GM23338 (cell line): ENCODE measurements around the gene ITLN1. TPM values are rescaled to one million over a fixed set of nuclear protein-coding genes. Genes with fewer than 3 reads are reported as not detected.

Source experiments
- ATAC-seq: fragments of 200-7000 bp; cut with Tn5 transposase; 3 replicates; pipeline ENCODE4 v1.9.1; 2020
- DNase-seq: peaks from one replicate; pipeline ENCODE4 v3.0.0-alpha.2; 2015; ENCODE audit warnings: low spot score
- H2AFZ ChIP-seq: fragments of 200-600 bp; sonication (generic); 2 replicates; pipeline ENCODE4 v1.8.0; 2016; ENCODE audit warnings: antibody characterized with exemption, mild to moderate bottlenecking, moderate library complexity
- H3F3A ChIP-seq: fragments of 200-600 bp; sonication (generic); replicated peaks from 2 replicates; pipeline ENCODE4 v1.8.0; 2017; ENCODE audit warnings: antibody characterized with exemption, mixed run types, low read depth
- H3K27ac ChIP-seq: fragments of 200-600 bp; sonication (generic); 2 replicates; pipeline ENCODE4 v1.6.1; 2016; ENCODE audit warnings: low read depth
- H3K27me3 ChIP-seq: fragments of 200-600 bp; sonication (generic); 2 replicates; pipeline ENCODE4 v1.8.0; 2016; ENCODE audit warnings: mild to moderate bottlenecking, mixed run types, moderate library complexity; ENCODE audit not compliant: insufficient read depth
- H3K36me3 ChIP-seq: fragments of 200-600 bp; sonication (generic); 2 replicates; pipeline ENCODE4 v1.8.0; 2016; ENCODE audit warnings: mild to moderate bottlenecking; ENCODE audit not compliant: insufficient read depth
- H3K4me1 ChIP-seq: fragments of 200-600 bp; sonication (generic); 2 replicates; pipeline ENCODE4 v1.8.0; 2016; ENCODE audit warnings: mild to moderate bottlenecking, moderate library complexity; ENCODE audit not compliant: insufficient read depth
- H3K4me2 ChIP-seq: fragments of 200-600 bp; sonication (generic); 2 replicates; pipeline ENCODE4 v1.7.1; 2017; ENCODE audit warnings: mixed run types
- H3K4me3 ChIP-seq: fragments of 200-600 bp; sonication (generic); 2 replicates; pipeline ENCODE4 v1.6.1; 2016; ENCODE audit warnings: mixed run types
- H3K79me2 ChIP-seq: fragments of 200-600 bp; sonication (generic); replicated peaks from 2 replicates; pipeline ENCODE4 v1.8.0; 2017; ENCODE audit warnings: mild to moderate bottlenecking; ENCODE audit not compliant: insufficient read depth
- H3K9me2 ChIP-seq: fragments of 200-600 bp; sonication (generic); 2 replicates; pipeline ENCODE4 v1.8.0; 2017; ENCODE audit not compliant: insufficient read depth
- H4K20me1 ChIP-seq: fragments of 200-600 bp; sonication (generic); replicated peaks from 2 replicates; pipeline ENCODE4 v1.8.0; 2017; ENCODE audit warnings: mild to moderate bottlenecking; ENCODE audit not compliant: insufficient read depth
- H3K27ac Mint-ChIP-seq: 2 replicates; pipeline ENCODE4 v1.8.0; 2020; ENCODE audit warnings: inconsistent platforms, mild to moderate bottlenecking, moderate library complexity, mixed read lengths
- H3K27me3 Mint-ChIP-seq: 3 replicates; pipeline ENCODE4 v1.8.0; 2022; ENCODE audit warnings: low read depth, mild to moderate bottlenecking, moderate library complexity, mixed read lengths, inconsistent platforms; ENCODE audit not compliant: insufficient read depth, poor library complexity
- H3K36me3 Mint-ChIP-seq: 3 replicates; pipeline ENCODE4 v1.8.0; 2021; ENCODE audit warnings: low read depth, mild to moderate bottlenecking, inconsistent platforms, moderate library complexity, mixed read lengths
- H3K4me1 Mint-ChIP-seq: 3 replicates; pipeline ENCODE4 v1.8.0; 2020; ENCODE audit warnings: mild to moderate bottlenecking, inconsistent platforms, mixed read lengths
- H3K4me3 Mint-ChIP-seq: 3 replicates; pipeline ENCODE4 v1.8.0; 2021; ENCODE audit warnings: moderate library complexity, mild to moderate bottlenecking, inconsistent platforms, mixed read lengths
- H3K9me3 Mint-ChIP-seq: 3 replicates; pipeline ENCODE4 v1.8.0; 2020; ENCODE audit warnings: moderate library complexity, mild to moderate bottlenecking, inconsistent platforms, mixed read lengths
- CREB1 ChIP-seq: fragments of 250-450 bp; sonication (Bioruptor Pico); IDR thresholded peaks from 2 replicates; pipeline ENCODE4 v1.5.0; 2020; ENCODE audit warnings: low read depth, mild to moderate bottlenecking, moderate library complexity
- CTCF ChIP-seq, 2 experiments: fragments of 200-600 bp in 1 of 2; sonication (generic) in 1 of 2; conservative IDR thresholded peaks; 2 replicates each; pipeline versions ENCODE4 v1.5.1 to v1.6.1; 2016 to 2017; ENCODE audit warnings: antibody characterized with exemption in 2 of 2, low read depth in 2 of 2, mild to moderate bottlenecking in 2 of 2, moderate library complexity in 1 of 2
- ETS1 ChIP-seq: IDR thresholded peaks from 2 replicates; pipeline ENCODE4 v1.6.1; 2016; ENCODE audit warnings: antibody characterized with exemption
- EZH2 ChIP-seq: fragments of 200-600 bp; sonication (generic); IDR thresholded peaks from one replicate; pipeline ENCODE4 v1.8.0; 2017; ENCODE audit warnings: antibody characterized with exemption, mild to moderate bottlenecking, low read depth; ENCODE audit not compliant: unreplicated experiment
- EZH2phosphoT487 ChIP-seq: fragments of 200-600 bp; sonication (generic); IDR thresholded peaks from one replicate; pipeline ENCODE4 v1.8.1; 2018; ENCODE audit warnings: antibody characterized with exemption; ENCODE audit not compliant: unreplicated experiment
- JUNB ChIP-seq: IDR thresholded peaks from one replicate; pipeline ENCODE4 v1.6.1; 2016; ENCODE audit warnings: antibody characterized with exemption; ENCODE audit not compliant: unreplicated experiment
- NANOG ChIP-seq: IDR thresholded peaks from 2 replicates; pipeline ENCODE4 v1.6.1; 2016; ENCODE audit warnings: antibody characterized with exemption, borderline replicate concordance
- POLR2AphosphoS5 ChIP-seq: IDR thresholded peaks from 2 replicates; pipeline ENCODE4 v1.6.1; 2016; ENCODE audit warnings: antibody characterized with exemption, low read depth
- REST ChIP-seq: IDR thresholded peaks from one replicate; pipeline ENCODE4 v1.6.1; 2018; ENCODE audit warnings: antibody characterized with exemption; ENCODE audit not compliant: unreplicated experiment
- STAT1 ChIP-seq: IDR thresholded peaks from one replicate; pipeline ENCODE4 v1.6.1; 2016; ENCODE audit warnings: antibody characterized with exemption; ENCODE audit not compliant: unreplicated experiment
- ZNF114 ChIP-seq: fragments of 250-450 bp; sonication (Bioruptor Pico); IDR thresholded peaks from 2 replicates; pipeline ENCODE4 v1.5.0; 2020; ENCODE audit warnings: mild to moderate bottlenecking, moderate library complexity
- ZNF331 ChIP-seq: fragments of 250-450 bp; sonication (Bioruptor Pico); IDR thresholded peaks from 2 replicates; pipeline ENCODE4 v1.5.0; 2020; ENCODE audit warnings: low read depth, mild to moderate bottlenecking, moderate library complexity
- ZNF462 ChIP-seq: fragments of 250-450 bp; sonication (Bioruptor Pico); IDR thresholded peaks from 2 replicates; pipeline ENCODE4 v1.5.0; 2020; ENCODE audit warnings: mild to moderate bottlenecking, moderate library complexity
- polyA plus RNA-seq: library from polyadenylated mRNA; unstranded; fragments of >200 nt; fragmentation: Nextera tagmentation; extraction: Ambion mirVana; gene quantifications from 2 replicates; pipeline ENCODE4 v1.2.1, GENCODE V29; 2016
- total RNA-seq: library from RNA; depleted of rRNA; stranded (reverse); fragments of >200 nt; shearing (Covaris generic); gene quantifications from 2 replicates; pipeline ENCODE4 v1.2.3, GENCODE V29; 2014

ITLN1 gene
- total and polyA plus RNA-seq, 2 experiments from 2014 or later: not detected

- no peak within 1 kb of the TSS for H3K27ac Mint-ChIP-seq
- TF ChIP-seq ZNF331 (CRISPR knock-in tag) (no peak), ZNF462 (CRISPR knock-in tag) (no peak), CREB1 (CRISPR knock-in tag) (no peak), NANOG (no peak), EZH2phosphoT487 (no peak), JUNB (no peak), ZNF114 (no peak), REST (no peak), STAT1 (no peak), CTCF (conservative IDR thresholded peaks at IDR 0.05; ENCODE audit: low read depth in 2 of 2) (no peak), ETS1 (no peak), EZH2 (no peak), POLR2AphosphoS5 (no peak)
- Histone ChIP-seq H4K20me1 (no peaks in the 10 kb centered on the region), H3K4me2 (no peak within 1 kb of the TSS), H3K4me1 (no peaks in the 10 kb centered on the region), H2AFZ (no peak within 1 kb of the TSS), H3F3A (no peaks in the 10 kb centered on the region), H3K4me3 (no peak within 1 kb of the TSS), H3K9me2 (no peaks in the 10 kb centered on the region), H3K79me2 (no peaks in the 10 kb centered on the region), H3K27ac (no peak within 1 kb of the TSS), H3K27me3 (no peaks in the 10 kb centered on the region), H3K36me3 (no peaks in the 10 kb centered on the region)
- peaks cover 2% of the 10 kb centered on the region for H3K27me3 Mint-ChIP-seq
- DNase-seq (no peak), ATAC-seq (peak; percentile 28; the same call in 2 of the 3 replicates)
- H3K36me3 Mint-ChIP-seq: no peaks in the 10 kb centered on the region
- H3K4me3 Mint-ChIP-seq: no peak within 1 kb of the TSS
- no peaks in the 10 kb centered on the region for H3K4me1 Mint-ChIP-seq
- H3K9me3 Mint-ChIP-seq: no peaks in the 10 kb centered on the region
Observed at GRCh38 chr1:160862203-160863060, 22.5 kb downstream of the ITLN1 start, which contains the start of gene CD244. Gene CD244, minus strand, starts transcription at chr1:160862887. Its CDS starts 210 bp downstream, at chr1:160862677.
